Mononuclear cell (primary cell): ENCODE data around the gene NLRX1. TPM values are rescaled to one million over a fixed set of nuclear protein-coding genes. Genes with fewer than 3 reads are reported as not detected.
"Not testable (repeated sequence)": the region's sequence is repeated elsewhere in the genome, so short reads cannot be mapped to it uniquely, and the experiment has no call there.

Experiments used
- H3K27me3 ChIP-seq: 2 replicates; pipeline ENCODE4 v1.6.0; 2011; ENCODE audit warnings: low read length, control low read depth; ENCODE audit not compliant: insufficient read depth
- H3K4me1 ChIP-seq: 2 replicates; pipeline ENCODE4 v1.5.1; 2011; ENCODE audit warnings: mild to moderate bottlenecking, low read length, control low read depth; ENCODE audit not compliant: insufficient read depth
- H3K4me3 ChIP-seq: 2 replicates; pipeline ENCODE4 v1.5.1; 2011; ENCODE audit warnings: mild to moderate bottlenecking, low read length, moderate library complexity
- H3K9me3 ChIP-seq: 2 replicates; pipeline ENCODE4 v1.5.1; 2011; ENCODE audit warnings: low read depth, mild to moderate bottlenecking, control low read depth, low read length
- total RNA-seq: library from RNA; depleted of rRNA; stranded (reverse); fragments of >200 nt; gene quantifications from one replicate; pipeline ENCODE4 v1.2.3, GENCODE V29; 2012

Gene NLRX1
- total RNA-seq, 1 donor = 4.7 TPM

GRCh38 chr11:119167933-119168332 lies 592 bp upstream of the NLRX1 start:
- Histone ChIP-seq H3K9me3 (no peaks in the 10 kb centered on the region), H3K4me3 (no peak overlapping the region), H3K4me1 (peaks cover 20% of the 10 kb centered on the region), H3K27me3 (no peaks in the 10 kb centered on the region)

- Histone ChIP-seq H3K4me3 (peak overlapping the region; percentile 73), H3K4me1 (peaks cover 20% of the 10 kb centered on the region), H3K9me3 (no peaks in the 10 kb centered on the region), H3K27me3 (no peaks in the 10 kb centered on the region)
Observed at GRCh38 chr11:119169282-119169719, 776 bp downstream of the NLRX1 start.

GRCh38 chr11:119172513-119172912 lies 4.0 kb downstream of the NLRX1 start:
- Histone ChIP-seq H3K4me3 (no peak overlapping the region), H3K4me1 (peaks cover 20% of the 10 kb centered on the region), H3K27me3 (no peaks in the 10 kb centered on the region), H3K9me3 (no peaks in the 10 kb centered on the region)

GRCh38 chr11:119173453-119173852 lies 4.9 kb downstream of the NLRX1 start:
- Histone ChIP-seq H3K4me3 (no peak overlapping the region), H3K27me3 (no peaks in the 10 kb centered on the region), H3K4me1 (peaks cover 28% of the 10 kb centered on the region), H3K9me3 (no peaks in the 10 kb centered on the region)

GRCh38 chr11:119175493-119176077 lies 7.1 kb downstream of the NLRX1 start:
- Histone ChIP-seq H3K4me3 (no peak overlapping the region), H3K27me3 (no peaks in the 10 kb centered on the region), H3K4me1 (peaks cover 21% of the 10 kb centered on the region), H3K9me3 (no peaks in the 10 kb centered on the region)

- Histone ChIP-seq H3K27me3 (no peaks in the 10 kb centered on the region), H3K4me1 (peaks cover 23% of the 10 kb centered on the region), H3K9me3 (no peaks in the 10 kb centered on the region), H3K4me3 (no peak overlapping the region)
Observed at GRCh38 chr11:119178166-119178680, 9.7 kb downstream of the NLRX1 start.

- H3K27me3 ChIP-seq = no peaks in the 10 kb centered on the region
- no peaks in the 10 kb centered on the region for H3K9me3 ChIP-seq
- H3K4me3 ChIP-seq = no peak overlapping the region
- peaks cover 23% of the 10 kb centered on the region for H3K4me1 ChIP-seq
Observed at GRCh38 chr11:119179342-119179741, 10.8 kb downstream of the NLRX1 start.

- Histone ChIP-seq H3K27me3 (no peaks in the 10 kb centered on the region), H3K4me3 (no peak overlapping the region), H3K9me3 (no peaks in the 10 kb centered on the region), H3K4me1 (peaks cover 23% of the 10 kb centered on the region)
Observed at GRCh38 chr11:119179983-119180382, 11.5 kb downstream of the NLRX1 start.

- no peaks in the 10 kb centered on the region for H3K27me3 ChIP-seq
- no peak overlapping the region for H3K4me3 ChIP-seq
- H3K4me1 ChIP-seq = peaks cover 23% of the 10 kb centered on the region
- H3K9me3 ChIP-seq = no peaks in the 10 kb centered on the region
Observed at GRCh38 chr11:119180729-119181676, 12.5 kb downstream of the NLRX1 start.

GRCh38 chr11:119181677-119182412 lies 13.3 kb downstream of the NLRX1 start:
- Histone ChIP-seq H3K27me3 (no peaks in the 10 kb centered on the region), H3K4me3 (no peak overlapping the region), H3K4me1 (peaks cover 23% of the 10 kb centered on the region), H3K9me3 (no peaks in the 10 kb centered on the region)

- not testable (repeated sequence) for H3K27me3 ChIP-seq, H3K9me3 ChIP-seq, H3K4me3 ChIP-seq
- H3K4me1 ChIP-seq = peaks cover 11% of the 10 kb centered on the region
Observed at GRCh38 chr11:119184399-119184798, 15.9 kb downstream of the NLRX1 start.

GRCh38 chr11:119185981-119186634 lies 17.6 kb downstream of the NLRX1 start:
- no peak overlapping the region for H3K4me3 ChIP-seq
- no peaks in the 10 kb centered on the region for H3K9me3 ChIP-seq
- H3K4me1 ChIP-seq = peaks cover 11% of the 10 kb centered on the region
- H3K27me3 ChIP-seq = no peaks in the 10 kb centered on the region

GRCh38 chr11:119187123-119187892 lies 18.8 kb downstream of the NLRX1 start:
- no peaks in the 10 kb centered on the region for H3K9me3 ChIP-seq
- H3K27me3 ChIP-seq = no peaks in the 10 kb centered on the region
- no peak overlapping the region for H3K4me3 ChIP-seq
- H3K4me1 ChIP-seq = peaks cover 13% of the 10 kb centered on the region

- H3K4me3 ChIP-seq = no peak overlapping the region
- no peaks in the 10 kb centered on the region for H3K9me3 ChIP-seq
- no peaks in the 10 kb centered on the region for H3K27me3 ChIP-seq
- peaks cover 19% of the 10 kb centered on the region for H3K4me1 ChIP-seq
Observed at GRCh38 chr11:119188067-119188466, 19.5 kb downstream of the NLRX1 start.
